Left hindlimb (tissue), 1 donor: ENCODE data around the gene TMEM220.
"Not testable (repeated sequence)": the region's sequence is repeated elsewhere in the genome, so short reads cannot be mapped to it uniquely, and the experiment has no call there.

Source experiments
- DNase-seq: peaks from one replicate; pipeline ENCODE4 v3.0.0-alpha.2; 2018

The TMEM220 gene

DNA sequence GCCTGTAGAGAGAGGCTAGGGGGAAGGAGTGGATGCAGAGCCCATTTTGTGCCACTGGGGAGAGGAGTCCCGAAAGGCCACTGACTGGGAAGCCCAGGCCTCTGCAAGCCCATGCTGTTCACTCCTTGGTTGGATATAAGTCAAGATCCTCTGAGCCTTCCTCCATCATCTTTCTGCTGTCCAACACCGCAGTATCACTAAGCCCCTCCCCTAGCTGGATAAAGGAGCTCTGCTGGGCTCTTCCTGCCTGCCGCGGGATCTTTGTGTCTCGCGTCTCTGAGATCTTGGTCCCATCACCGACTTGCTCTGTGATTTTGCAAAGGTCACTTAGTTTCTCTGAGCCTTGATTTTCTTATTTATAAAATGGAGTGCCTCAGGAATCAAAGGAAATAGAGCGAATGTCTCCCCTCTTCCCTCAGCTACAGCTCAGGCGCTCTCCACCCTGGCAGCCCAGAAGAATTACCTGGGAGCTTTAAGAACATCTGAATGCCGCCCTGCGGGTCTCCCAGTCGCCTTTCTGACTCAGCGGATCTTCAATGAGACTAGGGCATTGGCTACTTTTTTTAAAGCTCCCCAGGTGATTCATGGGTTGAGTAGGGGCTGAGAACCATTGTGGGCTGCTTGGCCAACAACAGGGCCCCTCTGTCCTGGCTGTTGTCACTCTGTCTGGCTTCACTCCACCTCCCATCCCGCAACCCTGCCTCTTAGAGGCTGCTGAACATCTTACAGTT is 25.2 kb upstream of the TMEM220 start:
- DNase-seq, result no peak

DNA sequence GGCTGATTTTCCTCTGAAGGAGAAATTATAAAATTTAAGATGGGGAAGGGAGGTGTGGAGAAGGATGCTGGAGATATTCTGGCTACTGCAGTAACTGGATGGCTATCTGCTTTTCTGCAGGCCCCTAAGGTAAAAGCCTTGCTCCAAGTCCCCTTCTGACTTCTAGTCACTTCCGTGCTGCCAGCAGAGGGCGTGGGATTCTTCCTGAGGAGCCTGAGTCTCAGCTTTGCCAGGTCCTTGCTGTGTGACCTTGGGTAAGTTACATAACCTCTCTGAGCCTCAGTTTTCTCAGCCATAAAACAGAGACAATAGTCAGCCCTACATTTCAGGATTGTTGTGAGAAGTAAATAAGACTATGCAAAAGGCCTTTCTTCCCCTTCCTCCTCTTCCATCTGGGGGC is 24.3 kb upstream of the TMEM220 start:
- no peak for DNase-seq

DNA sequence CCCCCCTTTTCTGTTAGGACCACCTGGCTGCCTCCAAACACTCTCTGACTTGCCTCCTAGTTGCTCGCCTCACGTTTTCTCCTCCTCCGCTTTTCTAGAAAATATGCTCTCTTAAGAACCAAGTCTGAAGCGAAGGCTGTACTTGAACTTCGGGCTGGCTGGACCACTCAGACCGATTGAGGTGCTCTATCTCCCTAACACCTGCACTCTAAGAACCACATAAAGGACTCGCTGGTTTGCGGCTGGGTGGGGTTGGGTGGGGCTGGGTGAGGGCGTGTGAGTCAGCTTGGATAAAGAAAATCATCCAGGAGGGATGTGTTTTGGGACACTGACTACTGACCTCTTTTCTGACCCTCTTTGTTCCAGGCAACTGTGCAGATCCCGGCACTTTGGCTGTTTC is 22.9 kb upstream of the TMEM220 start:
- DNase-seq, result no peak

DNA sequence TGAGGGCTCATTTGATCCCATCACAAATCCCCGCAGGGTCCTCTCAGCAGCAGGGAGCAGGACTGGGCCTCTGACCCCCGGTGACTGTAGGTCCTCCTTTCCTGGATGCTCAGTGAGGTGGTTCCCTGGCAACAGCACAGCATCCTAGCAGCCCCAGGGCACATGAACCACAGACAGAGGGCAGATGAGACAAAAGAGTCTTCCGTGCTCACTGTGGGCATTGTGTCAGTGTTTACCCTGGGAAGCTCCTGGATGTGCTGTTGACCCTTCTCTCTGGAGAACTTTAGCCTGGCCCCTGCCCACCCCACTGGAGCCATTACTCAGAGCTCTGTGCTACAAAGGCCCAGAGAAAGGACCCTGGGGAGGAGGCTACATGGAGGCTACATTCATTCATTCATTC is 21.7 kb upstream of the TMEM220 start:
- no peak for DNase-seq

DNA sequence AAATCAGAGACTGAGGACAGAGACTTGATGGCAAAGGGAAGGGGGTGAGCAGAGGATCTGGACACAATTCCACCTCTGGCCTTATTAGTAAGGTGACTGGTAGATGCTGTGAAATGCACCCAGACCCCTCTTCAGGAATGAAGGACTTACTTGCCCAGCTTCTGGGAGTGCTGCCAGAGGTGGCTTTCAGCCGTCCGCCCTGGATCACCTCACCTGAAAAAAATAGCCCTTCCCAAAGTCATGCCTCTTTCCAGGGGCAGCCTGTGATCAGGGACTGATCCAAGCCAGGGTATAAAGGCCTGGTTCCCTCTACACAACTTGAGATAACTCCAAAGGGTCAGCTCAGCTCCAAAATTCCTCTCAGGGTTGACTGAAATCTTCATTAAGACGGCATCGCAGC is 20.4 kb upstream of the TMEM220 start:
- DNase-seq, result no peak

DNA sequence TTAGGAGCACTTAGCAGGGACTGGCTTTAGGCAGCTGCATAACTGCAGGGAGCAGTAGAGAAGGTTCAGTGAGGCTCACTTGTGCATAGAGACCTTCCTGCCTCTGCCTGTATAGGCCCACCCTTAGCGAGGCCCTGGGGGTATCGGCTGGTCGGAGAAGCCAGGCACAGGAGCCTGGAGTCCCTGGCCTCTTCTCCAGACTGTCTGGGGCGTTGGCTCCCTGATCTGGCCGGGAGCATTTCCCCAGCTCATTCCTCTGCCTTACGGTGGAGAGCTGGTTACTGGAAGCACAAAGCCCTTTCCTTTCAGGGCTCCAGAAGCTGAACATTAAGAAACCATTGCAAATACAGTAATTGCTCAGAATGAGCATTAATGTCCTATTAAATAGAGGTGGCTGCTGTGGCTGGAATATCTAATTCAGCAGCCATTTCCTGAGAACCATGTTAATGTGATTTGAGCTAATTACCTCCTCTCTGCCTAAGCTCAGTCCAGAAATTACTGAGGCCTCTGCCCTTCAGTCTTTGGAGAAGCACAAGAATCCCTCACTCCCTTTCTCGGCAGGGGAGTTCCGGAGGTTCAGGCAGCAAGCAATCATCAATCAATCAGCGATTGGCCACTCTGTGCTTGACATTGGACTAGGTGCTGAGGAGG is 18.8 kb upstream of the TMEM220 start:
- no peak for DNase-seq

DNA sequence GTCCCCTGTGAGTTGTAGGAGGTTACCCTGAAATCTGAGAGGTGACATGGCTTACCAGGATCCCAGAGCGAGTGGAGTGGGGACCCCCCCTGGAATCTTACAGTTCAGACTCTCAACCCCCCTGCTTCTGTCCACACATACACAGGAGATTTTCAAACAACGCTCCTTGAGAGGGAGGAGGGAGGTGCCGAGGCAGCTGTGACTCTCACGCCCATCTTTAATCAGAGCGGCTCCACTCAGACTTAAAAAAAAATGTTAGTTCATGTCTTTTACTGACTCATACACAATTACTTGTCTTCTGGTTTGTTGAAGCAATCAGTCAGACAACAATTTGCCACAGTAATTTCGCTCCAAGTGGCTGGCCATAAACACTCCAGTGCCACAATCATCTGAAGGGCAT is 15.4 kb upstream of the TMEM220 start:
- no peak for DNase-seq

DNA sequence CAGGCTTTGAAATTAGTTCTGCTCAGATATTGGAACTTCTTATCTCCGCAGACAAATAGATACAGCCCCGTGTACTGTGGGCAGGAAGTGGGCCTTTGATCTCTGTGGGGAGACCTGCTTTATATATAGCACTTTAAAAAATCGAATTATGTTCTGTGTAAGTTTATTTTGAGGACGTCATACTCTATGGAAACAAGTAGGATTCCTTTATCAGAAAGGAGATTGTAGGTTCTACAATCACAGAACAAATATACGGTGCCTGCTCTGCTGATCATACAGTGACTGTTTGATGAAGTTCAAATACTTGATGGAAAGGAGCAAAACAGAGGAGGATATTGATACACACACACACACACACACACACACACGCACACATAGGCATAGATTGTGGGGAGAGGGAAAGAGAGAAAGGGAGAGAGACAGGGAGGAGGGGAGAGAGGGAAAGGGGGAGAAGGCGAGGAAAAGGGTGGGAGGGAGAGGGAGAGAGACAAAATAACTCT is 14.7 kb upstream of the TMEM220 start:
- DNase-seq, result no peak

DNA sequence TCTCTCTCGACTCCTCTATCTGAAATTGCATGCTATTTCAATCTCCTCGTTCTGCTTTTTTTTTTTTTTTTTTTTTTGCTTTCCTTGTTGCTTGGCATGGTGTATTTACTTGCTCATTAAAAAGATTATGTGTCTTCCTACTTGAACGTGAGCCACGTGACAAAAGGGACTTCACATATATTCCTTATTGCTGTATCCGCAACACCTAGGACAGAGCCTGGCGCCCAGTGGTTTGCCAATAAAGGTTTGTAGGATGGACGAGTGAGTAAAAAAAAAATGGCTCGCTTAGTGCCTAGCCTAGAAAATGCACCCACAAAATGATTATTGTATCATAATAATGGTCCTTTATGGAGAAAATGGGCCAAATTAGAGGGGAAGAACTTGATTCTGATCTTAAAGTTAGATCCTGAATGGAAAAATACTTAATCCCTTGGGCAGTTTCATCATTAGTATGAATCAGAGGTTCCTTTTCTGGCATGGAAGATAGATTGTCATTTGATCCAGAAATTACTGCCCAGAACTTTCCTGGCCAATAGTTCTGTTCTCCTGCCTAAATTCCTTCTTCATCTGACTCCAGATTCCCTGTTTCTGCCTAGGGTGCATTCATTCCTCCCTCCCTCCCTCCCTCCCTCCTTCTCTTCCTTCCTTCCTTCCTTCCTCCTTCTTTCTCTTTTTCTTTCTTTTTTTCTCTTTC is 13.6 kb upstream of the TMEM220 start:
- no peak for DNase-seq

DNA sequence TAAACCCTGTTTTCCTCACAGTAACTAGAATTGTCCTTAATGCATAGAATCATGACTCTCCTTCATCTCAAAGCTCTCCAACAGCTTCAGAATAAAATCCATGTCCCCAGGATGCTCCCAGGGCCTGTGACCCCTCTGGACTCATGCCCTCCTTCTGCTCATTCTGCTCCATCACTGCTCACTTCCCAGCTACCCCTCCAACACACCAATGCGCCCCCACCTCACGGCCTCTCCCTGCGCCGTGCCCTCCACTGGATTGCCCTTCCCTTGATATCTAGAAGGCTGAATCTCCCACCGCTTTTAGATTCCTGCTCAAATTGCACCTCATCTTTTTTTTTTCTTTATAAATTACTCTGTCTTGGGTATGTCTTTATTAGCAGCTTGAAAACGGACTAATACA is 12.6 kb upstream of the TMEM220 start:
- no peak for DNase-seq

DNA sequence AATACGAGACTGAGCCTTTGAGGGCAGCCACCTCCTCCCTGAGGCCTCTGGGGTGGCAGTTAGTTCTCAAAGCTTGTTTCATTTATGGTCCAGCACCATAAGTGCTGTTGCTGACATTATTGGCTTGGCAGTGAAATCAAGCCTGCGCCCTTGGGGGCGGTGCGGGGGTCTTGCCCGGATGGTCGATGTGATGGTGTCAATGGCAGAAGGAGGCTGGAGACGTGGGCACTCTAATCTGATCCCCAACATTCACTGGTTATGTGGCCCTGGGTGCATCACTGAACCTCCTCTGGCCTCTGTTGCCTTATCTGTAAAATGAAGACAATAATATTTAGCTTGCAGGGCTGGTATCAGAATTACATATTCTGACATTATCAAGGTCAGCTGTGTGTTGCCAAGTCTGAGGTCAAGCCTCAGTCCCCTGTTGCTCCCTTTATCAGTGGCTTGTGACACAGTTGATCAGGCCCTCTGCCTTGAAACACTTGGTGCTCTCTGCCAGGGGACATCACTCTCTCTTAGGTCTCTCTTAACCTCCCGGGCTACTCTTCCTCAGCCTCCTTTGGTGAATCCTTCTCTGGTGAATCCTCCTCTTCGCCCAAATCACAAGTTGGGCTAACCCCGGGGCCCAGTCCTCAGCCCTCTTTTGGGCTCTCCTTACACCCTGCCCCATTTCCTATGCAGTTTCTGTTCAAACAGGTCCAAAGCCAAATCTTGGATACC is 11.8 kb upstream of the TMEM220 start:
- DNase-seq, result no peak

DNA sequence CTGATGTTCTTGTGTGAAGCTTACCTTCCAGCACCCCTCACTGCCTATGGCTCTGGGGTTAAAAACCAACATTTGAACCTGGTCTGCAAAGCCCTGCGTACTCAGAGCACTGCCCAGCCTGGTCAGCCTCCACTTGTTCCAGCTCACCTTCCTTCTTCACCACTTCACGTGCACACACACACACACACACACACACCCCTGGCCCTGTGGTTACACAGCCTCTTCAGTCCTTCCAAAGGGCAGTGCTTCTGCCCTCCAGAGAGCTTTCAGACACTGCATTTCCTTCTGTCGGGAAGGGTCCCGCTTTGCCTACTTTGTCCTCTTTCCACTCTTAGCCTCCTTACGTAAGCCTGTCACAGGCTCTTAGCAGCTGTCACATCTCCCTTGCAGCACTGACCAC is 9.6 kb upstream of the TMEM220 start:
- DNase-seq, result no peak

DNA sequence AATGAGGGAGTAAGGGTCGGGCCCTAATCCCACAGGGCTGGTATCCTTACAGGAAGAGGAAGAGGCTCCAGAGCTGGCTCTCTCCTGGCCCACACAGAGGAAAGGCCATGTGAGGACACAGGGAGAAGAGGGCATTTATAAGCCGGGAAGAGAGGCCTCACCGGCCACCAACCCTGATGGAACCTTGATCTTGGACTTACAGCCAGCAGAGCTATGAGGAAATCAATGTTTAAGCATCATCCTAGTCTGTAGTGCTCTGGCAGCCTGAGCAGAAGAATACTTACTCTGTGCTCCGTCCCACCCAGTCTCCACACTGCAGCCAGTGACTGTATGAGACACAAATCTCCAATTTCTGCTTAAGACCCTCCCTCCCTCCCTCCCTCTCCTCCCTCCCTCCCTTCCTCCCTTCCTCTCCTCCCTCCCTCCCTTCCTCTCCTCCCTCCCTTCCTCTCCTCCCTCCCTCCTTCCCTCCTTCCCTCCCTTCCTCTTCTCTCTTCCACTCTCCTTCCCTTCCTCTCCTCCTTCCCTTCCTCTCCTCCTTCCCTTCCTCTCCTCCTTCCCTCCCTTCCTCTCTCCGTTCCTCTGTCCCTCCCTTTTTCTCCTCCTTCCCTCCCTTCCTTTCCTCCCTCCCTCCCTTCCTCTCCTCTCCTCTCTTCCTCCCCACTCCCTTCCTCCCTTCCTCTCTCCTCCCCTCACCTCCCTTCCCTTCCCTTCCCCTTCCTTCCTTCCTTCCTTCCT is 8.9 kb upstream of the TMEM220 start:
- peak; percentile 51 for DNase-seq

DNA sequence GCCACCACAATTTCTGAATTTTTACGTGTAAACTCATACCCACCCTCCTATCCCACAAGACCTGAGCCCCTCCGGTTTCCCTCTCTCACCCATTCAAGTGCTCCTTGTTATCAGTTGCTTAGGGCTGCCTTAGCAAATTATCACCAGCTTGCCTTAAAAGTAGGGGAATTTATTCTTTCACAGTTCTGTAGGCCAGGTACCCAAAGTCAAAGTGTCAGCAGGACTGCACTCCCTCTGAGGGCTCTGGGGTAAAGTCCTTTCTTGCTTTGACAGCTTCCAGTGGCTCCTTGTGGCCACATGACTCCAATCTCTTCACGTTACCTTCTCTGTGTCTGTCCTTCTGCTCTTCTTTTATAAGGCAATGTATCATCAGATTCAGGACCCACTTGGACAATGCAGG is 7.9 kb upstream of the TMEM220 start:
- DNase-seq, result no peak

DNA sequence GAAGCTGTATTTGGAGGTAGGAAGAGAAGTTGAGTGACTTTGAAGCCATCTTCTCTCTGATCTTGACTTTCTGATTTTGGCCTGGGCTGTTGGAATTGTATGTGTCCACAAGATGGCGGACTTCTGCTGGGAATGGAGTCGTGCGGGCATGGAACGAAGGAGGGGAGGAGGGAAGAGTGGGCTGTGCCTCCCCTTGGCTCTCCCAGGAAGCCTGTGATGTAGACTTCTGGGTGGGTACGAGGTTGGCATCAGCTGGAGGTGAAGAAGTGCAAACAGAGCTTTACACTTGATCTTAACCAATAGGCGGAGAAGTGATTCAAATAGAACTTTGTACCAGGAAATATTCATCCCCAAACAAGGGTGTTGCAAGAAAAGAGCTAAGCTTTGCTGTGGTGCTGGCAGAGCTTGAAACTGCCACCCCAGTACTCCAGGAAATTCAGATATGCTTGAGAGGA is 7.4 kb upstream of the TMEM220 start:
- DNase-seq, result peak; percentile 67

DNA sequence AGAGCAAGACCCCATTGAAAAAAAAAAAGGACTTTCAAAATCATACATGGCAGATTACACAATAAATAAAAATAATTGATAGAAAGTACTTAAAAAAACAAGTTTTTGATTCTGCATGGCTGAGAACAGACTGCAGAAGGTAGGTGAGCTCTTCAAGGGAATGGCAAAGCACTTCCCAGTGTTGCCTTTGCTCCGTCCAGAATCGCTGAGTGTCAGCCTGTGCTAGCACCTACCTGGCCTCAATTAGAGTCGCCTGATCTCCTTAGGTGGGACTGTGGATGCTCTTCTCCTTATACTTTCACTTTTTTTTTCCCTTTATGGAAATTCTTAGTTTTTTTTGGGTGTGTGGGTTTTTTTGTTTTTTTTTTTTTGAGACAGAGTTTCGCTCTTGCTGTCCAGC is 6.0 kb upstream of the TMEM220 start:
- DNase-seq, result no peak

DNA sequence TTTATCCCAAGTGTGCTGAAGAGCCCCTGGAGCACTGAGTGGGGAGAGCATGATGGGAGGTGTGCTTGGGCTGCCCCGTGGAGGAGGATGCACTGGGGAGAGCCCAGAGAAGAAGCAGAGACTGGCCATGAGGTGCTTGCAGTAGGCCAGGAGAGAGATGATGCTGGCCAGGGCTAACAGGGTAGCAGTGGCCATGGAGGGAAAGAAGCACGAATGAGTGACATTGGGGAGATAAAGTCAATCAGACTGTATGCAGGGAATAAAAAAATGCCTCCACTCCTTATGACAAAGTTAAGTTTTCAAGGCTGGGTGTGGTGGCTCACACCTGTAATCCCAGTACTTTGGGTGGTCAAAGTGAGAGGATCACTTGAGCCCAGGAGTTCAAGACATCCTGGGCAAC is 5.4 kb upstream of the TMEM220 start:
- no peak for DNase-seq

DNA sequence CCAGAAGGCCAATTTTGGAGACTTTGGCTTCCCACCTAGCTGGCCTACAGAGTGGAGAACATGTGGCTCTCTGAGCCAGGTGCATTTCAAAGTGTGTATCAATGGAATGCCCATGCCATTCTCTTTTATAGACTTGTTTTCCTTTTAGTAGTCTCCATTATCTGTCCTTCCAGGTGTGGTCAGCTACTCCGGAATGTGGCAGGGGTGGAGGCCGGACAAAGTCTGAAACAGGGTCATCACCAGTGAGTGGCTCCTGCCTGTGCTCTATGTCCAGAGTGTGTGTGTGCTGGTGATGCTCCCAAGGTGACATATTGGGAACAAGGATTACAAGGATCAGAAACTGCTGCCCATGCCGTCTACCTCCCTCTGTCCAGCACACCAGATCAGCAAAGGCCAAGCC is 3.8 kb upstream of the TMEM220 start:
- DNase-seq, result no peak

DNA sequence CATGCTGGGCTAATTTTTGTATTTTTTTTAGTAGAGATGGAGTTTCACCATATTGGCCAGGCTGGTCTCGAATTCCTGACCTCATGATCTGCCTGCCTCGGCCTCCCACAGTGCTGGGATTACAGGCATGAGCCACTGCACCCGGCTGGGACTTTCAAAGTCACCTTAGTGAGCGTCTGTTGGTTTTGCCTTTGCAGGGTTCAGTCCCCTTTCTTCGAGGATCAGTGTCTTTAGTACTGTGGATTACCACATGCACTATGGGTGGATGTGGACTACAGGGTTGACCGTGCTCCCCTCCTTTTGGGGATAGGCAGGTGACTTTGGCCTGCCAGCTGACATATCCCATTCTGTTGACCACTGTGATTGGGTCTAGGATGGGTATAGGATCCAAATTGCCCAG is 2.3 kb upstream of the TMEM220 start:
- not testable (repeated sequence) for DNase-seq

DNA sequence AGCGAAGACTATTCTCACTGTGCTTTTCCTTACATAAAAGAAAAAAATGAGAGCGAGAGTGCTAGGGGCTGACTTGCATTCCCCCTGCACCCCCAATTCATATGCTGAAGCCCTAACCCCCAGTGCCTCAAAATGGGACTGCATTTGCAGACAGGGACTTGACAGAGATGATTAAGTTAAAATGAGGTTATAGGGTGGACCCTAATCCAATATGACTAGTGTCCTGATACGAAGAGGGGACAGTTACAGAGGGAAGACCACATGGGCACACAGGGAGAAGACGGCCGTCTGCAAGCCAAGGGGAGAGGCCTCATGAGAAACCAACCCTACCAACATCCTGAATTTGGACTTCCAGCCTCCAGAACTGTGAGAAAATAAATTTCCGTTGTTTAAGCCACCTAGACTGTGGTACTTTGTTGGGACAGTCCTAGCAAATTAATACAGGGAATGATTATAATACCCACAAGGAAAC is 1.6 kb upstream of the TMEM220 start:
- no peak for DNase-seq

DNA sequence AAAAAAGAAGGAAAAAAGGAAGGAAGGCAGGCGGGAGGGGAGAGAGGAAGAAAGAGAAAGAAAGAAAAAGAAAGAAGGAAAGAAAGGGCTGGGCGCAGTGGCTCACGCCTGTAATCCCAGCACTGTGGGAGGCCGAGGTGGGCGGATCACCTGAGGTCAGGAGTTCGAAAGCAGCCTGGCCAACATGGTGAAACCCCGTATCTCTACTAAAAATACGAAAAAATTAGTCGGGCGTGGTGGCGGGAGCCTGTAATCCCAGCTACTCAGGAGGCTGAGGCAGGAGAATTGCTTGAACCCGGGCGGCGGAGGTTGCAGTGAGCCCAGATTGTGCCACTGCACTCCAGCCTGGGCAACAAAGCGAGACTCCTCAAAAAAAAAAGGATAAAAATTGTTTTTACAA is 424 bp upstream of the TMEM220 start:
- not testable (repeated sequence) for DNase-seq

DNA sequence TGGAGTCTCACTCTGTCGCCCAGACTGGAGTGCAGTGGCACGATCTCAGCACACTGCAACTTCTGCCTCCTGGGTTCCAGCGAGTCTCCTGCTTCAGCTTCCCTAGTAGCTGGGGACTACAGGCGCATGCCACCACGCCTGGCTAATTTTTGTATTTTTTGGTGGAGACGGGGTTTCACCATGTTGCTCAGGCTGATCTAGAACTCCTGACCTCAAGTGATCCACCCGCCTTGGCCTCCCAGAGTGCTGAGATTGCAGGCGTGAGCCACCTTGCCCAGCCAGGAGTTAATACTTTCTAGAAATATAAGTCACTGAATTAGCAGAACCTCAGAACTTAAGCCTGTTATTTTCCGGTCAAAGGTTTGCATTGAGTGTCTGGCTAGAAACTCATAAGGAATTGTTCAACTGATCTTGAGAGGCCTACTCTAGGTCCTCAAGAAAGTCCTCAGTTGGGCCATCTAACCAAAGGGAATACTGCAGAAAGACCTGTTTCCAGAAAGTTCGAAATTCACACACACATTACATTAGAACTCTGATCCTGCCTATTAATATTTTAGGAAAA is 1.4 kb downstream of the TMEM220 start:
- no peak for DNase-seq
